Smooth muscle cell (in vitro differentiated cells): ENCODE data around the gene GBP3. TPM values are rescaled to one million over a fixed set of nuclear protein-coding genes. Genes with fewer than 3 reads are reported as not detected.
A peak's percentile ranks its signal among the peaks of the same experiment; 100 is the strongest.
"Not testable (repeated sequence)": the region's sequence is repeated elsewhere in the genome, so short reads cannot be mapped to it uniquely, and the experiment has no call there.

ENCODE experiments used
- DNase-seq: peaks from one replicate; lab custom pipeline; 2025; ENCODE audit not compliant: unreplicated experiment; lab: John Stamatoyannopoulos, UW
- H2AFZ ChIP-seq: fragments of 200-600 bp; sonication (generic); 2 replicates; pipeline ENCODE4 v1.6.0; 2016; ENCODE audit warnings: antibody characterized with exemption, low read depth, mild to moderate bottlenecking
- H3F3A ChIP-seq: fragments of 200-600 bp; sonication (generic); 2 replicates; pipeline ENCODE4 v1.6.0; 2017; ENCODE audit warnings: antibody characterized with exemption, low read depth
- H3K27ac ChIP-seq: fragments of 200-600 bp; sonication (generic); 2 replicates; pipeline ENCODE4 v1.5.1; 2016; ENCODE audit warnings: low read depth, mild to moderate bottlenecking
- H3K27me3 ChIP-seq: fragments of 200-600 bp; sonication (generic); 2 replicates; pipeline ENCODE4 v1.6.1; 2016; ENCODE audit warnings: low read depth, mild to moderate bottlenecking
- H3K36me3 ChIP-seq: fragments of 200-600 bp; sonication (generic); 2 replicates; pipeline ENCODE4 v1.5.1; 2016; ENCODE audit warnings: low read depth
- H3K4me1 ChIP-seq: fragments of 200-600 bp; sonication (generic); 2 replicates; pipeline ENCODE4 v1.5.1; 2016; ENCODE audit warnings: low read depth
- H3K4me2 ChIP-seq: fragments of 200-600 bp; sonication (generic); 2 replicates; pipeline ENCODE4 v1.6.0; 2016; ENCODE audit warnings: mild to moderate bottlenecking
- H3K4me3 ChIP-seq: fragments of 200-600 bp; sonication (generic); 2 replicates; pipeline ENCODE4 v1.5.1; 2016; ENCODE audit warnings: mild to moderate bottlenecking
- H3K79me2 ChIP-seq: fragments of 200-600 bp; sonication (generic); 2 replicates; pipeline ENCODE4 v1.6.0; 2016; ENCODE audit warnings: low read depth, mild to moderate bottlenecking
- H3K9ac ChIP-seq: fragments of 200-600 bp; sonication (generic); 2 replicates; pipeline ENCODE4 v1.6.0; 2016; ENCODE audit warnings: low read depth
- H3K9me3 ChIP-seq: fragments of 200-600 bp; sonication (generic); replicated peaks from 2 replicates; pipeline ENCODE4 v1.5.1; 2016; ENCODE audit warnings: low read depth
- H4K20me1 ChIP-seq: fragments of 200-600 bp; sonication (generic); 2 replicates; pipeline ENCODE4 v1.6.0; 2016; ENCODE audit warnings: low read depth
- WGBS: methylation state at CpG from one replicate; pipeline ENCODE4 v1.1.7; 2016; ENCODE audit warnings: low lambda C conversion rate; 5-methylcytosine and 5-hydroxymethylcytosine counted together
- polyA plus RNA-seq: library from polyadenylated mRNA; unstranded; fragments of >200 nt; fragmentation: Nextera tagmentation; extraction: Ambion mirVana; gene quantifications from 2 replicates; pipeline ENCODE4 v1.2.1, GENCODE V29; 2016
- total RNA-seq: library from RNA; depleted of rRNA; stranded (reverse); fragments of >200 nt; gene quantifications from 2 replicates; pipeline ENCODE4 v1.2.3, GENCODE V29; 2014
- TF ChIP-seq, protein P1 (sequence below): fragments of 200-600 bp; sonication (generic); IDR thresholded peaks from 2 replicates; pipeline ENCODE4 v1.5.1; 2017; ENCODE audit warnings: borderline replicate concordance, mild to moderate bottlenecking, antibody characterized with exemption; ENCODE audit not compliant: insufficient read depth, poor library complexity, severe bottlenecking

Gene GBP3
- total and polyA plus RNA-seq, 2 experiments from 2014 or later, result 6.9 to 18.6 TPM

DNA sequence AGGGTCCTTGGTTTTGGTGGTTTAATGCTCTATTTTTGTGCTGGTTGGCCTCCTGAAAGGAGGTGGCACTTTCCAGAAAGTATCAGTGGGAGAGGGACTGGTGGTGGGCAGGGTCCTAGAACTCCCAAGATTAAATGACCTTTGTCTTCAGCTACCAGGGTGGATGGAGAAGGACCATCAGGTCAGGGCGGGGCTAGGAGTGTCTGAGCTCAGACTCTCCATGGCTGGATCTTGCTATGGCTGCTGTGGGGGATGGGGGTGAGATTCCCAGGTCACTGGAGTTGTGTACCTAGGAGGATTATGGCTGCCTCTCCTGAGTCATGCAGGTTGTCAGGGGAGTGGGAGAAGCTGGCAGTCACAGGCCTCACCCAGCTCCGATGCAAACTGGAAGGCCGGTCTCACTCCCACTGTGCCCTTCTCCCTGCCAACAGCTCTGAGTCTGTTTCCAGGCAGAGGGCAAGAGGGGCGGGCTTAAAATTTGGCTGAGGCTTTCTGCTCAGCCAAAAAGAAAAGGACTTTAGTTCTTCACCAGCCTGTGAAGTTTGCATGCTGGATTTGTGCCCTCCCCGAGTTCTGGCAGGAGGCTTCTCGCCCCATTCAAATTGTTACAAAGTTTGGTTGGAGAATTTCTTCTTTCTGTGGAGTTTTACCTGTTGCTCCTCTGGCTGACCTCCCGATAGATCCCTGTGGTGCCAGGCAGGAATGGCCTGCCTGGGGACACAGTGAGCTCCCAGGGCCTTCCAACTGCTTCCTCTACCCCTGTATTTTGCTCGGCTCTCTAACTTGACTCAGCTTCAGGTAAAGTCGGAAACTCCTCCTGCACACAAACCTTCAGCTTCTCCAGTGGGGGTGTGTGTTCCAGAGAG, 17.1 kb downstream of the GBP3 start:
- peaks cover 27% of the 10 kb centered on the region for H3K36me3 ChIP-seq
- no peak for DNase-seq

DNA sequence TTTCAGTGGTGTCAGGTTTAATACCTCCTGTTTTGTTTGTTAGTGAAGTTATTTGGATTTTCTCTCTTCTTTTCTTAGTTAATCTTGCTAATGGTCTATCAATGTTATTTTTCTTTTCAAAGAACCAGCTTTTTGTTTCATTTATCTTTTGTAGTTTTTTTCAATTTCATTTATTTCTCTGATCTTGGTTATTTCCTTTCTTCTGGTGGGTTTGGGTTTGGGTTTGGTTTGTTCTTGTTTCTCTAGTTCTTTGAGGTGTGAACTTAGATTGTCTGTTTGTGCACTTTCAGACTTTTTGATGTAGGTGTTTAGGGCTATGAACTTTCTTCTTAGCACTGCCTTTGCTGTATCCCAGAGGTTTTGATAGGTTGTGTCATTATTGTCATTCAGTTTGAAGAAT, 20.5 kb downstream of the GBP3 start:
- peaks cover 14% of the 10 kb centered on the region for H3K36me3 ChIP-seq
- not testable (repeated sequence) for DNase-seq, H3K4me2 ChIP-seq, H4K20me1 ChIP-seq, H3K27me3 ChIP-seq, H3K4me3 ChIP-seq, H3K79me2 ChIP-seq, H3K9me3 ChIP-seq, H3F3A ChIP-seq, H3K9ac ChIP-seq, H2AFZ ChIP-seq, H3K27ac ChIP-seq, H3K4me1 ChIP-seq

More for the DNA sequence above, 17.1 kb downstream of the GBP3 start:
- Histone ChIP-seq H3F3A (no peaks in the 10 kb centered on the region), H3K9ac (no peak overlapping the region), H4K20me1 (no peaks in the 10 kb centered on the region), H3K4me3 (no peak overlapping the region), H3K4me2 (no peak overlapping the region), H3K27ac (no peak overlapping the region), H3K79me2 (no peaks in the 10 kb centered on the region), H2AFZ (no peak overlapping the region), H3K9me3 (no peaks in the 10 kb centered on the region), H3K4me1 (no peaks in the 10 kb centered on the region), H3K27me3 (no peaks in the 10 kb centered on the region)
- TF ChIP-seq, protein P1, sequence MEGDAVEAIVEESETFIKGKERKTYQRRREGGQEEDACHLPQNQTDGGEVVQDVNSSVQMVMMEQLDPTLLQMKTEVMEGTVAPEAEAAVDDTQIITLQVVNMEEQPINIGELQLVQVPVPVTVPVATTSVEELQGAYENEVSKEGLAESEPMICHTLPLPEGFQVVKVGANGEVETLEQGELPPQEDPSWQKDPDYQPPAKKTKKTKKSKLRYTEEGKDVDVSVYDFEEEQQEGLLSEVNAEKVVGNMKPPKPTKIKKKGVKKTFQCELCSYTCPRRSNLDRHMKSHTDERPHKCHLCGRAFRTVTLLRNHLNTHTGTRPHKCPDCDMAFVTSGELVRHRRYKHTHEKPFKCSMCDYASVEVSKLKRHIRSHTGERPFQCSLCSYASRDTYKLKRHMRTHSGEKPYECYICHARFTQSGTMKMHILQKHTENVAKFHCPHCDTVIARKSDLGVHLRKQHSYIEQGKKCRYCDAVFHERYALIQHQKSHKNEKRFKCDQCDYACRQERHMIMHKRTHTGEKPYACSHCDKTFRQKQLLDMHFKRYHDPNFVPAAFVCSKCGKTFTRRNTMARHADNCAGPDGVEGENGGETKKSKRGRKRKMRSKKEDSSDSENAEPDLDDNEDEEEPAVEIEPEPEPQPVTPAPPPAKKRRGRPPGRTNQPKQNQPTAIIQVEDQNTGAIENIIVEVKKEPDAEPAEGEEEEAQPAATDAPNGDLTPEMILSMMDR, result no peak
- WGBS, result 97% methylated on average over 9 of the region's 9 CpGs

DNA sequence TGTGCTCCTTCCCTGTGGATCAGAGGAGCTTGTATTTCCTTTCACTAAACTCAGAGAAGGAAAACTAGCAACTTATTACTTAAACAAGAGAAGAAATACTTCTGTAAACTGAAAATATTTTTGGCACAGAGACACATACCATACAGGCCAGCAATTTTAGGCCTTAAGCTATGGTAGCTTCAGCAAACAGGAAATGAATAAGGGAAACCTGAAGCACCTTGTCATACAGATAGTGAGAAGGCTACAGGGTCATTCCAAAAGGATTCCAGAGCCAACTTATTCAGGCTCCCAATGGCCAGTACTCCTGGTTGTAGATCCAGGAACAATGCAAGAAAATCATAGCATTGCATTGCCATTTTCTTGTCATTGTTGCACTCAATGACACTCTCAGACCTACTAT, 21.2 kb downstream of the GBP3 start:
- TF ChIP-seq, protein P1, result no peak
- no peak overlapping the region for H3K4me2 ChIP-seq
- no peaks in the 10 kb centered on the region for H3K9me3 ChIP-seq
- H3K27me3 ChIP-seq, result no peaks in the 10 kb centered on the region
- no peak overlapping the region for H3K4me3 ChIP-seq
- H3K79me2 ChIP-seq, result no peaks in the 10 kb centered on the region
- no peak for DNase-seq
- no peak overlapping the region for H2AFZ ChIP-seq
- H4K20me1 ChIP-seq, result no peaks in the 10 kb centered on the region
- H3K27ac ChIP-seq, result no peak overlapping the region
- H3K36me3 ChIP-seq, result peaks cover 8% of the 10 kb centered on the region
- no peaks in the 10 kb centered on the region for H3K4me1 ChIP-seq
- no peak overlapping the region for H3K9ac ChIP-seq
- no peaks in the 10 kb centered on the region for H3F3A ChIP-seq

DNA sequence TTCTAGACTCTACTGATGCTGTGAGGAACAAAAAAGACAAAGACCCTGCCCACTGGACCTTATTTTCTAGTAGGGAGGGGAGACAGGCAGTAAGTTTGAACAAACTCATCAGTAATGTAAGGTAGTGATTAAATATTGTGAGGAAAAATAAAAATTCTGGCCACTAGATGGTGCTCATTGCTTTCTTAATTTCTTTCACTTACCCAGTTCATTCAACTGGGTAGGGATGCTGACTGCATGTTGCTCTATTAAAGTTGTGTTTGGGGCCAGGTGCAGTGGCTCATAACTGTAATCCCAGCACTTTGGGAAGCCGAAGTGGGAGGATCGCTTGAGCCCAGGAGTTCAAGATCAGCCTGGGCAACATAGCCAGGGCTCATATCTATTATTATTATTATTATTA, 23.9 kb downstream of the GBP3 start:
- Histone ChIP-seq H3K27ac (no peak overlapping the region), H4K20me1 (no peaks in the 10 kb centered on the region), H3K4me2 (no peak overlapping the region), H3K4me3 (no peak overlapping the region), H3K9ac (no peak overlapping the region), H3K79me2 (no peaks in the 10 kb centered on the region), H3K4me1 (no peaks in the 10 kb centered on the region), H3F3A (no peaks in the 10 kb centered on the region), H2AFZ (no peak overlapping the region), H3K36me3 (no peaks in the 10 kb centered on the region), H3K9me3 (no peaks in the 10 kb centered on the region), H3K27me3 (no peaks in the 10 kb centered on the region)
- 11% methylated on average over 2 of the region's 2 CpGs for WGBS
- DNase-seq, result no peak
- TF ChIP-seq, protein P1, result peak; percentile 53
